ENCODE measurements around the gene UFC1. TPM values are rescaled to one million over a fixed set of nuclear protein-coding genes. Genes with fewer than 3 reads are reported as not detected.

UFC1 gene
- total and polyA plus RNA-seq, 2 of the 13 experiments (the other 11 are each of a cell fraction or from before 2014, with no cell fraction given), result 72.8 to 85.2 TPM

GRCh38 chr1:161165742-161166668 lies 12.2 kb downstream of the UFC1 start, which contains the start of gene PPOX:
Gene PPOX (plus strand): TSS chr1:161166426. CDS start chr1:161166848, 422 bp downstream.
- peak within 1 kb of the TSS; percentile 84 for H3K4me2 ChIP-seq (ENCODE audit: low read depth, low read length)
- H3K27ac ChIP-seq (ENCODE audit: extremely low read length, insufficient read depth, low read length), result peak within 1 kb of the TSS; percentile 62
- BruUV-seq (replicated peaks), result no TSS peak
- peak; percentile 95 for FAIRE-seq
- in situ Hi-C loops (cut with HindIII; ENCODE audit: extremely low pct_ligation_motif_present, low pct_unique_long_range_greater_than_20kb) (no loop called here), intact Hi-C loops (cut with micrococcal nuclease; ENCODE audit: unreplicated experiment) (no loop called here)
- ATAC-seq, result peak; percentile 96
- H3K9me3 ChIP-seq (ENCODE audit: low read length), result no peaks in the 10 kb centered on the region
- no peaks in the 10 kb centered on the region for H3K27me3 ChIP-seq (ENCODE audit: control insufficient read depth in 1 of 2, insufficient read depth in 2 of 2, low read length in 2 of 2)
- peak within 1 kb of the TSS; percentile 35 for H2AFZ ChIP-seq (ENCODE audit: low read length)
- WGBS (ENCODE audit: low lambda C conversion rate), result under 1% methylated on average over 30 of the region's 54 CpGs
- peaks cover 16 to 38% of the 10 kb centered on the region in 2 experiments for H3K36me3 ChIP-seq (replicated peaks in 1 of 2; ENCODE audit: control insufficient read depth in 1 of 2, insufficient read depth in 2 of 2, low read length in 2 of 2)
- peaks cover 2% of the 10 kb centered on the region for H3K79me2 ChIP-seq (ENCODE audit: insufficient read depth, low read length)
- peaks cover 25% of the 10 kb centered on the region for H3K4me1 ChIP-seq (ENCODE audit: insufficient read depth, low read length)
- H3K9ac ChIP-seq (ENCODE audit: insufficient read depth, low read depth, low read length), result peak within 1 kb of the TSS; percentile 80
- POLR2A ChIA-PET, result interaction anchor here (0.8 to 2.9 kb wide), 20 partner anchors 9 to 221 kb away, joined by 3 to 30 read pairs (median 5); partner anchors contain the start of genes ADAMTS4, APOA2, B4GALT3 and DEDD
- no peaks in the 10 kb centered on the region for H4K20me1 ChIP-seq (ENCODE audit: insufficient read depth, low read length)
- H3K4me3 ChIP-seq (replicated peaks in 1 of 3; ENCODE audit: insufficient read depth in 1 of 3, low read depth in 2 of 3, low read length in 3 of 3), result peak within 1 kb of the TSS; percentile 71 to 88 (median 74)
- peak; percentile 97 for DNase-seq (ENCODE audit: low spot score)
- CTCF ChIA-PET (ENCODE audit: low intra/inter-chr PET ratio, low total read pairs), result interaction anchor here (1.7 kb wide), 1 partner anchor 12 kb away, joined by 4 read pairs; the partner anchor contains the start of gene B4GALT3
- TF ChIP-seq ZSCAN29 (CRISPR knock-in tag; conservative IDR thresholded peaks at IDR 0.05) (no peak), SUZ12 (IDR thresholded peaks at IDR 0.05; ENCODE audit: low read depth, low read length) (no peak), HNF1B (CRISPR knock-in tag; IDR thresholded peaks at IDR 0.05) (no peak), ZNF576 (CRISPR knock-in tag; IDR thresholded peaks at IDR 0.05) (no peak), KLF16 (CRISPR knock-in tag; IDR thresholded peaks at IDR 0.05) (peak; percentile 86 to 94; a peak in 3 of 4 replicates), RFX1 (IDR thresholded peaks at IDR 0.05) (peak; percentile 44; the same call in 1 of the 2 replicates), ZFP62 (CRISPR knock-in tag; IDR thresholded peaks at IDR 0.05) (no peak), KDM1A (CRISPR knock-in tag; IDR thresholded peaks at IDR 0.05) (no peak), ZC3H13 (CRISPR knock-in tag; IDR thresholded peaks at IDR 0.05) (peak; percentile 73; the same call in 1 of the 2 replicates), ZZZ3 (CRISPR knock-in tag; IDR thresholded peaks at IDR 0.05; ENCODE audit: borderline replicate concordance) (no peak), KDM2A (CRISPR knock-in tag; IDR thresholded peaks at IDR 0.05; ENCODE audit: borderline replicate concordance, low read depth) (peak; percentile 92), TBP (CRISPR knock-in tag; IDR thresholded peaks at IDR 0.05) (no peak), TBX2 (CRISPR knock-in tag; IDR thresholded peaks at IDR 0.05; ENCODE audit: borderline replicate concordance) (peak; percentile 86), MXD3 (CRISPR knock-in tag; IDR thresholded peaks at IDR 0.05) (peak; percentile 55; the same call in 1 of the 2 replicates), NFE2L1 (CRISPR knock-in tag; IDR thresholded peaks at IDR 0.05; ENCODE audit: borderline replicate concordance) (no peak), ZBTB3 (CRISPR knock-in tag; IDR thresholded peaks at IDR 0.05; ENCODE audit: borderline replicate concordance, low read depth) (no peak)

Data from HepG2 (cell line).